Activated T-cell treated with anti-CD3 and anti-CD28 coated beads, Interleukin-2, amount 50 U/mL, for 1 hour (primary cell): ENCODE measurements around the gene FBXO34.
"Not testable (repeated sequence)": the region's sequence is repeated elsewhere in the genome, so short reads cannot be mapped to it uniquely, and the experiment has no call there.

Experiments used
- DNase-seq: peaks from one replicate; pipeline ENCODE4 v3.0.0-alpha.2; 2020

FBXO34 gene

DNA sequence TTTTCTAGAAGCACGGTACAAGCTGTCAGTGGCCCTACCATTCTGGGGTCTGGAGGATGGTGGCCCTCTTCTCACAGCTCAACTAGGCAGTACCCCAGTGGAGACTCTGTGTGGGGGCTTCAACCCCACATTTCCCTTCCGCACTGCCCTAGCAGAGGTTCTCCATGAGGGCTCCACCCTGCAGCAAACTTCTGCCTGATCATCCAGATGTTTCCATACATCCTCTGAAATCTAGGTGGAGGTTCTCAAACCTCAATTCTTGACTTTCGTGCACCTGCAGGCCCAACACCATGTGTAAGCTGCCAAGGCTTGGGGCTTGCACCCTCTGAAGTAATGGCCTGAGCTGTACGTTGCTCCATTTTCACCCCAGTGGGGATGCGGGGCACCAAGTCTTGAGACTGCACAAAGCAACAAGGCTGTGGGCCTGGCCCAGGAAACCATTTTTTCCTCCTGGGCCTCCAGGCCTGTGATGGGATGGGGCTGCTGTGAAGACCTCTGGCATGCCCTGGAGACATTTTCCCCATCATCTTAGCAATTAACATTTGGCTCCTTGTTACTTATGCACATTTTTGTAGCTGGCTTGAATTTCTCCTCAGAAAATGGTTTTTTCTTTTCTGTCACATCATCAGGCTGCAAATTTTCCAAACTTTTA lies 41.3 kb downstream of the FBXO34 start:
- not testable (repeated sequence) for DNase-seq

DNA sequence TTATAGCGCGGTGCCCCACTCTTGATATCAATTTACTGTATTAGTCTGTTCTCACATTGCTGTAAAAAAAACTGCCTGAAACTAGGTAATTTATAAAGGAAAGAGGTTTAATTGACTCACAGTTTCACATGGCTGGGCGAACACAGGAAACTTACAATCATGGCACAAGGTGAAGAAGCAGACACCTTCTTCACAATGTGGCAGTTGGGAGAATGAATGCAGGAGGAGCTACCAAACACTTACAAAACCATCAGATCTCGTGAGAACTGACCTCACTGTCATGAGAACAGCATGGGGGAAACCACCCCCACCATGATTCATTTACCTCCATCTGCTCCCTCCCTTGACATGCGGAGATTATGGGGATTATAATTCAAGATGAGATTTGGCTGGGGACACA lies 42.3 kb downstream of the FBXO34 start:
- DNase-seq: no peak

DNA sequence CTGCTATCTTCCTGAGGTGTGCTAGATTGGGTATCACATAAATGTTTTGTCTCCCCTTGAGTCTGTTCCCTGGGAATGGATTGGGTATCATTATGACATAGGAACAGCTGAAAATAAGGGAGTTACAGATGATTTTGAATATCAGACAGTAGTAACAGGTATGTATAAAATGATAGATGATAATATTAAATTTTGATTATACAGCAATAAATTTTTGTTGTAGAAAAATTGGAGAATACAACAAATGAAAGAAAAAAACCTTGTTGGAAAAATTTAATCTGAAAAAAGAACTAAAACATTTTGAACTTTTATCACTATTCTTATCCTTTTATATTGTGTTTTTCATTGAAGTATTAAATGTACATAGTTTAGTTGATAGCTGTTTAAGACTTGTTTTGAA lies 43.2 kb downstream of the FBXO34 start:
- no peak for DNase-seq

DNA sequence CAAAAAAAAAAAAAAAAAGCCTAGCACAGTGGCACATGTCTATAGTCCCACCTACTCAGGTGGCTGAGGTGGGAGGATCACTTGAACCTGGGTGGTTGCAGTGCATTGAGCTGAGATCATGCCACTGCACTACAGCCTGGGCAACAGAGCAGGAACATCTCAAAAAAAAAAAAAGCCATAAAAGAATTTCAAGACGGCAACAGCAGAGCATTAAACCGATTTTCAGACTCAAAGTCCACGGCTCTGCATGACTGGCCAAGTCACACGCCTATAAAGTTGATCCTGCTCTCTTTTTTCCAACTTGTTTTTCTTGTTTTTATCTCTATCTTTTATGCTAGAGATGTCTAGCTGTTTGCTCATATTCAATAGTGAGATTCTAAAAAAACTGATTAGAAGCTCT lies 45.3 kb downstream of the FBXO34 start:
- DNase-seq: no peak

DNA sequence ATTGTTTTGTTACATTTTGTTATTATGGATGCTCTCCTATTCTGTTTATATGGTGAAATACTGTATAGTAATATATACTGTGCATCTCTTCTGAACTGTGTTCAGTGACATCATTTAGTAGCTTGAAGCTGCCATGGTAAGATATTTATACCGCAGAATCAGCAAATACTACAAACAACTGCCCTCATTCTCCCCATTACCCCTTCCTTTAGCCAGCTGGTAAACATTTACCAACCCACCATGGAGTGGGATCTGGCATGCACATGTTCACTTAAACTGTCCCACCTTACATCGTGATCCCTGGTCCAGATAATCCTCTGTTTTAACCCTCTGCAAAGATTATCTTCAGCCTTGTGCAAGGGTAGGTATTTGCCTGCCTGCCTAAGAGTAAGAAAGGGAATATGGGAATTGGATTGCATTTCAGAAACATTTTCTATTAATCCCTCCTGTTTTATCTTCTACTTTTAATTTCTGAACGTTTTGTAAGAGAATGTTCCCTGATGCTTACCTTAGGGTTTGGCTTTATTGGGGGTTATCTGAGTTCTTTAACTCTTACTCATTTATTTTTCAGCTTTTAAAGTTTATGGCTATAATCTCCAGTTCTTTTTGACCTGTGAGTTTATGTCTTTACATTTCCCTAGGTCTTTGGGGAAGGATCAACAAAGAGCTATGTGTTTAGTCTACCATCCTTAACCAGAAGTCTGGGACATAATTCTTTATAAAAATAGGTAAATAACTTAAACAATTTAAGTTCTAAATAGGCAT lies 46.5 kb downstream of the FBXO34 start:
- no peak for DNase-seq

DNA sequence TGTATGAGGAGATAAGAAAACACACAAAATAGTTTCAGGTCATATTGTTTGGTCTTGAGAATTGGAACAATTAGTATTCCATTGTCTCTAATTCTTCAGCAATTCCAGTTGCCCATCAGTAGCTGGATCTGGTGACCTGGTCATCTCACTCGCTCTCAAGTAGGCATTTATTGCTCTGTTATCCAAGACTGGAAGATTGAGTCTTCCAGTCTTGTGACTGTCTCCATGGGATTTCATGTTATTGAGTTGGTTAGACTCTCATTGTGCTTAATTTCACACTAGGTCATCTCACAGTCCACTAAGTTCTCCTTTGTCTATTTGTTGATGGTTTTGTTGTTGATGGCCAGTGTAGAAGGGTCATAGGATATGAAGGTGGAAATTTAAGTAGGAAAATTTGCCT lies 47.5 kb downstream of the FBXO34 start:
- no peak for DNase-seq

DNA sequence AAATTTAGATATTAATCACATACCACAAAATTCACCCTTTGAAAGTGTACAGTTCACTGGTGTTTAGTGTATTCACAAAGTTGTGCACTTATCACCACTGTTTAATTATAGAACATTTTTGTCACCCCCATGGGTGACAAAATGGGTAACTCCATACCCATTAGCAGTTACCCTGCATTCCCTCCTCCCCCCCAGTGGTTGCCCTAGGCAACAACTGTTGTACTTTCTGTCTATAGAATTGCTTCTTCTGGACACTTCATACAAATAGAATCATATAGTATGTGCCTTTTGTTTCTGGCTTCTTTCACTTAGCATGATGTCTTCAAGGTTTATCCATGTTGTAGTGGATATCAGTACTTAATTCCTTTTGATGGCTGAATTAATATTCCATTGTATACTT lies 52.7 kb downstream of the FBXO34 start:
- DNase-seq: no peak

DNA sequence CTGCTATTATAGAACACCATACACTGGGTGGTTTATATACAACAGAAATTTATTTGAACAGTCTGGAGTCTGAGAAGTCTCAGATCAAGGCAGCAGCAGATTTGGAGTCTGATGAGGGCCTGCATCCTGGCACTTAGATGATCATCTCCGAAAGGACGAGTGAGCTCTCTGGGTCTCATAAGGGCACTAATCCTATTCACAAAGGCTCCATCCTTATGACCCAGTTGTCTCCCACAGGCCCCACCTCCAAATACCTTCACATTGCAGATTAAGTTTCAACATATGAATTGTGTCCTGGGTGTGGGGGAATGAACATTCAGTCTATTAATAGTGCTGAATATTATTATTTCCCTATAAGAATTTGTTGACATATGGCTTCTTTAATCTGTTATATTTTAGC lies 53.6 kb downstream of the FBXO34 start:
- DNase-seq: no peak

DNA sequence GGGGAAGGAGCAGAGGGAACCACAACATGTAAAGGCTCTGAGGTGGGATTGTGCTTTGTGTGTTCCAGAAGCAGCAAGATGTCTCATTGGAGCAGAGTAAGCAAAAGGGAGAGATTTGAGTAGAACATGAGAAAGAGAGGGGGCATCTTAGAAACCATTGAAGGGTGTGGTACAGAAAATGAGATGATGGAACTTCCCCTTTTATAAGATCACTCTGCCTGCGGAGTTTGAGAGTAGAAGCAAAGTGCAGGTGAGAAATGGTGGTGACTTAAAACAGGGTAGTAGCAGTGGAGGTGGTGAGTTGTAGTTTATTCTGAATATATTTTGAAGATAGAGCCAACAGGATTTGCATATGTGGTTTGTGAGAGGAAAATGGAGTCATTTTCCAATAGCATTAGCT lies 56.0 kb downstream of the FBXO34 start:
- DNase-seq: no peak

DNA sequence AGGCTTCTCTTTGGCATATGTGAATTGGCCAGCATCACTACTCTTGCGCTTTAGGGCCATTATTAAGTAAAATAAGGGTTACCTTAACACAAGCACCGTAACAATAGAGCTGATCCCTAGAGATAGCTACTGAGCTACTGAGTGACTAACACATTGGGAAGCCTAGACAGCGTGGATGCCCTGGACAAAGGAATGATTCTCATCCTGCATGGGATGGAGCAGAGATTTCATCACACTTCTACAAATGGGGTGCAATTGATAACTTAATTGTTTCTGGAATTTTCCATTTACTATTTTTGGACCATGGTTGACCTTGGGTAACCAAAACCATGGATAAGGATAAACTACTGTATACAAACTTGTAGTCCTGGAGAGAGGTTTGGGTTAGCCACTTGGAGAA lies 57.1 kb downstream of the FBXO34 start:
- DNase-seq: no peak

DNA sequence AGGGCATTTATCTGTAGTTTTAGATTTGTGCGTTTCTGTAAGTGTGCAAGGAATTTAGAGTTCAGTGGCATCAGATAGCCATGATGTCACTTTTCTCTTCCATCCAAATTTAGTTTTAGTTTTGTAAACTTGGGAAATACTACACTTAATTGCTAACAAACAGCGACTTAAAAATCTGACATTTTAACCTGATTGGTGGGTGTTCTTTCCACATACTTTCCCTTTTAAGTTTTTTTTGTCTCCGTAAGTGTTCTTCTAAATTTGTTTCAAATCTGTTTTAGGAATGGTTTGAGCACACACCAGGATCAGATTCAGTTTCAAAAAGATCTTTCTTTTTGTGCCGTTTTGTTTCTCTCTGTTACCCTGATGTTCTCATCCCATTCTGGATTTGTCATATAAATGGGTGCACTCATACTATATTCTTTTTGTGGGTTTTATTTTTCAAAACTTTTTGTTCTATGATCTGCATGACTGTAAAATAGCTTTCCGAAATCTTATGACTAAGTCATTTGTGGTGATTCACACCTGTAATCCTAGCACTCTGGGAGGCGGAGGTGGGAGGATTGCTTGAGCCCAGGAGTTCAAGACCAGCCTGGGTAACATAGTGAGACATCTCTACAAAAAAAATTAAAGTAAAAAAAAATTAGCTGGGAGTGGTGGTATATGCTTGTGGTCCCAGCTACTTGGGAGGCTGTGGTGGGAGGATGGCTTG lies 58.9 kb downstream of the FBXO34 start:
- DNase-seq: no peak

DNA sequence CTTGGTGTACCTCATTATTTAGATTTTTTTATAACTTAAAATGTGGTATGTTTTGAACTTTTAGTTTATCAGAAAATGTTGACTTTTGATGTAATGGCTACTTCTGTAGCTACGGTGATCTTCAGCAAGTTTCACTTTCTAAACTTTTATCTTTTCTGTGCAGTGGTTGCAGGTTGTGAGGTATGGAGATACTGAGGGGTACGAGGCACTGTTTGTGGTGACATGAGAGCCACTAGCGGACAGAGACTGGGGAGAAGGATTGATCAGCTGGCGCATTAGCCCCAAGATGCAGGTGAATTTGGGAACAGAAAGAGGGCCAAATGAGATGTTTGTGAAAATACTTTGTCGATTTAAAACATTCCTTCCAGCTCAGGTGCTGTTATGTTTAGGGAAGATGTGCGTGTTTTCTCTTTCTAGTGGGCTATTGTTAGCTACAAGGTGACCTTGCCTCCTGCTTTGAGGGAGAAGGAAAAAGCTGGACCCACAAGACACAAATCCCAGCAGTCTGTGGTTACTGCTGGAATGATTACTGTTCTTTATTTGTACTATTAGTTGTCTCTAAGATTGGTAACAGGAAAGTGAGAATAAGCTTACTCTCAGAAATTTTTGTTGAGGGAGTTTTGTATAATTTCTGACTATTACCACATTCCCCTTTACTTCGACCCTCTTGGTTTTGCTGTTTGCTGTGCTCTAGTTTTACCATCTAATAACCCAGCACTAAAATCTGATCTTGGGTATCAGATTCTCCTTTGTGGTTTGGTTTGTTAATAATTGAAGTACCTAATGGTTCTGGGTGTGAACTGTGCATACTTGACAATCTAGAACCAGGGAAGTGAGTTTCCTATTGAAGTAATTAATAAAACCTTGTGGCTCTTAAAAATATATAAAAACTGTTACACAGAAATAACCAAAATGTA lies 61.7 kb downstream of the FBXO34 start:
- no peak for DNase-seq

DNA sequence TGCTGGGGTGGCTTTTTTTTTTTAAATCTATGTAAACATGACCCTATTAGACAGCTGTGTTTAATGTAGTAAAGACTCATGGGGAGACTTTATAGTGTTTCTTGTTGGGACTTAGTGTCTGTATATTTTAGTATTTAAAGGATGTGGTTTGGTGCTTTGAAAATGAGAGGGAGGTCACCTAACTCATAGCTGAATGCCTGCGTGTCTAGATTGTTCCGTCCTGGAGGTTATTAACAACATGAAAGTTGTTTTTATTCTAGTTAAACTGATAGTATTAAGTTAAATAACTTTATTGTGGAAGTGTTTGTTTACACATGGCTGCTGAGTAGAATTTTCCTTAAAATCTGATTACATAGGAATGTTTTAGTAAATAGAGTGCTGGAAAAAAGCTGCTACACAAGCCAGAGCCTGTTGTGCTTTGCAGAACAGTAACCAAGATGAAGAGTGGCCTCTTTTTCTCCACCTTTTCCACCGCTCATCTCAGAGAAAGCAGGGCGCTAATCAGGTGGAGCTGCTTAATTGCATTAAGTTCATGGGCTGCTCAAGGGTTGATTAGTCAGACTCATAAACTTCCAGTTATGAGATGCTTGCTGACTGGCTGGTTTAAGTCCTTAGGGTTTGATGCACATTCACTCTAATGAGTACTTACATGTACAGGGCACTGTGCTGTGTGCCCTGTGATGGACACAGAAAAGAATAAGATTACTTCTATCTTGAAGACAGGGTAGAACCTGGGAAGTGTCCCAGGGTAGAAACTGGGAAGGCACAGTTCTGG lies 62.7 kb downstream of the FBXO34 start:
- no peak for DNase-seq

DNA sequence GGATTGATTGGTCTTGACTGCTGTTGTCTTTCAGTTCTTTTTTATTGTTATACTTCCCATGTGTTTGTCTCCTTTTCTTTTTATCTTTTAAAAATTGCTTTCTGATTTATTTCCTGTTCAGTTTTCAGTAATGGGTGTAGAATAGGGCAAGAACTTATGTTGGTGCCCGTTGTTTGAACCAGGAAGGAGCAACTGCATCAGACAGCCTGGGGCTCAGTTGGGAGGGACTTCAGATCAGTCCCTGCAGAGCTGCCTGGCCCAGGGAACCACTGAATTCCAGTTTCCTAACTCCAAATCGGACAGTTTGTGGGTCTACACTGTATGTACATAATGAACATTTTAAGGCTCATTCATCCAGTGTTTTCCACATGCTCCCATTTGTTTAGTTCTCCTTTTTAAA lies 64.9 kb downstream of the FBXO34 start:
- DNase-seq: no peak

DNA sequence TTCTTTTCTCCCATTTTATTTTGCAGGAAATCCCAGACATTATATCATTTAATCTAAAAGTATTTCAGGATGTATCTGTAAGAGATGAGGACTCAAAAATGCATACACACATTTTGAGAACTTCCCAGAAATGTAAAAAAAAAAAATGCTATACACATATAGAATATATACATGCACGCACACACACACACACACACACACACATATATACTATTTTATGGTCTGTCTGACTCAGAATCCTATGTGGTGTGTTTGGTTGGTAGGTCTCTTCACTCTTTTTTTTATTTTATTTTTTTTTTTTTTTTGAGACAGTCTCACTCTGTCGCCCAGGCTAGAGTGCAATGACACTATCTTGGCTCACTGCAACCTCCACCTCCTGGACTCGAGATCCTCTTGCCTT lies 65.5 kb downstream of the FBXO34 start:
- no peak for DNase-seq

DNA sequence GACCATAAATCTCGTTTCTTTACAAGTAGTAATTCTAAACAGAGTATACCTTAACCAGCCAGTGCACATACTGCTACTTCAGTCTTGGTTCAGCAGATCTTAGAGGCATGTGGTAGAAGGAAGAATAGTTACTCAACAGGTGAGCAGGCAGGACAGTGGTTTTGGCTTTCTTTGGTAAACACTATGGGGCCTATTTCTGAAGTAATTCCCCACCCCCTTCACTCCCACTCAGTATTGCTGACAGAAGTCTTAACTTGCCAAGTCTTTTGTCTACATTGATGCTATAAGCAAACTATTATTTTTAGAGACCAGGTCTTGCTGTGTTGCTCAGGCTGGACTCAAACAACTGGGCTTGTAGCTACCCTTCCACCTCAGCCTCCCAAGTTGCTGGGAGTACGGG lies 68.5 kb downstream of the FBXO34 start:
- DNase-seq: no peak

DNA sequence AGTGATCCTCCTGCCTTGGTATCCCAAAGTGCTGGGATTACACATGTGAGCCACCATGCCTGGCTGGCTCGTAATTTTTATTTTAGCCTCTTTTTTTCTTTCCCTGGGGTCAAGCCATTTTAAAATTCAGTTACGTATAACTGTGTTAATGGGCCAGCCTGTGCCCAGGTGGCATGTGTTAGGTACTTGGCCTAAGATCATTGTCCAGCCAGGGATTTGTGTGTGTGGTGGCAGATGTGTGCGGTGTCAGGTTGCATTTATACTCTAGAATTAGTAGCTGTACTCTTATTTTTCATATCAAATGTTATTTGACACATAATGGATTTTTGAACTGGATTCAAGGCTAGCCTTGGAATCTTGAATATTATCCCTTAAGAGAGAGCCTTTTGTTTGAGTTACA lies 69.3 kb downstream of the FBXO34 start:
- DNase-seq: no peak

DNA sequence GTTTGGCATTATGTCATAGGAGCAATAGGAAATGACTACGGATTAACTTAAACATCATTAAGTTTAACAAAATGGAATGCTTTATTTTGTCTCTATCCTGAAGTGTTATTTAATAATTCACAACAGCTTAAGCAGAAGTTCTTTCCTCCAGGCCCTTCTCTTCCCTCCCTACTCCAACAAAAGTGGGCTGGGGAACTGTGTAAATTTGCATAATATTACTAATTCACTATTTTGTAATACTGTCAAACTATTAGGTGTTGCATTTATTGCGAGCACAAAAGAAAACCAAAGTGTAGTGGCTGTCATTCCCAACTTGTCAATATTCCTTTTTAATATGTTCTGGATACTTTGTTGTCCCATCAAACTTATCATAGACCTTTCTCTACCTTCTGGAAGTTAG lies 70.6 kb downstream of the FBXO34 start:
- DNase-seq: no peak

DNA sequence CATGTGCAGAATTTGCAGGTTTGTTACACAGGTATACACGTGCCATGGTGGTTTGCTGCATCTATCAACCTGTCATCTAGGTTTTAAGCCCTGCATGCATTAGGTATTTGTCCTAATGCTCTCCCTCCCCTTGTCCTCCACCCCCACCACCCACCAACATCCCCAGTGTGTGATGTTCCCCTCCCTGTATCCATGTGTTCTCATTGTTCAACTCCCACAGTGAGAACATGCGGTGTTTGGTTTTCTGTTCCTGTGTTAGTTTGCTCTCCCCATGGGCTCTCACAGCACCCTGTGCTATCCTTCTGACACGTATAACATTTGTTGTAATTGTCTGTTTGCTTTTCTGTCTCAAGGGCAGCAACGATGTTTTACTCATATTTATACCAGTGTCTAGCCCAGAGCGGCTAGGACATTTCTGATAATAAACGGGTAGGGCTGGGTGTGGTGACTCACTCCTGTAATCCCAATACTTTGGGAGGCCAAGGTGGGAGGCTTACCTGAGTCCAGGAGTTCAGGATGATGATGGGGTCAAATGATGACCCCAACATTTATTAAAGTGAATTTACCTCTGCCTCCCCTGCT lies 73.5 kb downstream of the FBXO34 start:
- not testable (repeated sequence) for DNase-seq

DNA sequence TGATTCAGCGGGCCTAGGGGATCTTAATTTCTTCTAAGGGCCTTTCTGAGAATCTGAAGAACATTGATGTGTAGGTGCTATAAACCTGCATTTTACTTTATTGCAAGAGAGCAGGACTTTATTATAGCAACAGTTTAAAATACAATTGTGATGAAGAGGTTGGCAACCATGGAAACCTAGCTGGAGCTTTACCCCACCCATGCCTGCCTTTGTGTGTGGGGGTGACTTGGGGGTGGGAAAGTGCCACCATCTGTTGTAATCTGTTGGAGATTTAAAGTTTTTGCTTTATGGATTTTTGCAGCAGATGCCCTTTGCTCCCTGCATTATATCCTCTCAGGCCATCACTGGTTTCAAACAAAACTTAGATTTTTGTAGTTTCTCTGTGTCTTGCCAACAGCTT lies 75.8 kb downstream of the FBXO34 start:
- no peak for DNase-seq

DNA sequence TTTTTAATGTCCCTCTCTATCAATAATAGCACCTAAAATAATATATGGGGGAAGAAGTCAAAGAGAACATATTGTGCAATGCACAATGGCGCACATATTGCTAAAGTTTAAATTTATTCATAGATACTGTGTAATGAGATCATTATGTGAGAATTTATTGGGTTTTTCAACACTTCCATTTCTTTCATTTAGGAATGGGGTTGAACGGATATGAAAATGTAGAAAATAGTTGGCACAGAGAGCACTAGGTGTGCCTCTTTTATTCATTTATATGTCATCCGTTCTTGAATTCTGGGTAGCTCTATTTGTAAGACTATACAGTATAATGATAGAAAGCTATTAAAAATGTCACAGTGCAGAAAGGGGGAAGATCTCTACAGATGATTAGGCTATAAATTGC lies 76.5 kb downstream of the FBXO34 start:
- DNase-seq: no peak
